Gastrocnemius medialis (tissue), 4 donors: ENCODE measurements around the gene MYLK2.

Experiments used
- CTCF ChIP-seq, 5 experiments: fragments of 450-650 bp in 3 of 5; fragments of 200-600 bp in 2 of 5; sonication (generic) in 2 of 5; IDR thresholded peaks in 4 of 5; conservative IDR thresholded peaks in 1 of 5; 1 replicate in 4 of 5; 2 replicates in 1 of 5; pipeline ENCODE4 v1.5.1; 2016 to 2019; ENCODE audit warnings: antibody characterized with exemption in 5 of 5, mild to moderate bottlenecking in 3 of 5, moderate library complexity in 3 of 5
- POLR2A ChIP-seq, 2 donors: fragments of 450-650 bp; IDR thresholded peaks; one replicate each; pipeline ENCODE4 v1.6.1; 2017; ENCODE audit warnings: antibody characterized with exemption in 2 of 2, mild to moderate bottlenecking in 2 of 2, moderate library complexity in 2 of 2

GRCh38 chr20:31868853-31869672, 49.9 kb downstream of the MYLK2 start:
- TF ChIP-seq CTCF (IDR thresholded peaks at IDR 0.05 in 4 of 5, conservative IDR thresholded peaks at IDR 0.05 in 1 of 5) (no peak), POLR2A (IDR thresholded peaks at IDR 0.05) (no peak)
